Uterus (tissue), 2 donors: ENCODE data around the gene LDLRAD4.

Source experiments
- CTCF ChIP-seq, 4 experiments: fragments of 200-600 bp in 2 of 4; fragments of 450-650 bp in 2 of 4; sonication (generic) in 2 of 4; IDR thresholded peaks; one replicate each; pipeline ENCODE4 v1.5.1; 2016 to 2019; ENCODE audit warnings: antibody characterized with exemption in 4 of 4, mild to moderate bottlenecking in 2 of 4, moderate library complexity in 1 of 4
- POLR2A ChIP-seq, 2 donors: fragments of 450-650 bp; IDR thresholded peaks; one replicate each; pipeline ENCODE4 v1.6.1; 2016; ENCODE audit warnings: antibody characterized with exemption in 2 of 2, mild to moderate bottlenecking in 1 of 2, moderate library complexity in 1 of 2

GRCh38 chr18:13183790-13184189 lies 34.8 kb upstream of the LDLRAD4 start:
- no peak for TF ChIP-seq CTCF (IDR thresholded peaks at IDR 0.05)
- no peak for TF ChIP-seq POLR2A (IDR thresholded peaks at IDR 0.05)
